ENCODE results near the gene PCCA.
"Not testable (repeated sequence)": the region's sequence is repeated elsewhere in the genome, so short reads cannot be mapped to it uniquely, and the experiment has no call there.

Gene PCCA

DNA sequence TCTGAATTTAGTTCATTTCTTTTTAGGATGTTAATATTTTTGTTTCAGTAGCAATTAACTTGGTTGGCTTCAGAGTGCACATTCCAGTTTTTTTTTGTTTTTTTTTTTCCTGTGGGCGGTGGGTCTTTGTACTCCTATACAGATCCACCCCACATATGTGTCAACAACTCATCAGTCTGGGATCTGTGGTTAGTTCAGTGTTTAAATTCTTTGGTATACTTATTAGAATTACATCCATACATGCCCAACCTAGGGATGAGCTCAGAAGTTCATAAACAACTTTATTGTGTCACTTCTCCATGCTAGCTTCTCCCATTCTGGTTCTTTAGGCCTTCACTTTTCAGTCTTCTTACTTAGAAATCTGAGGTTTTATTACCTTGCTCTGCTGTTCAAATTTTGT is 50.9 kb downstream of the PCCA start:
- TF ChIP-seq, protein P1, sequence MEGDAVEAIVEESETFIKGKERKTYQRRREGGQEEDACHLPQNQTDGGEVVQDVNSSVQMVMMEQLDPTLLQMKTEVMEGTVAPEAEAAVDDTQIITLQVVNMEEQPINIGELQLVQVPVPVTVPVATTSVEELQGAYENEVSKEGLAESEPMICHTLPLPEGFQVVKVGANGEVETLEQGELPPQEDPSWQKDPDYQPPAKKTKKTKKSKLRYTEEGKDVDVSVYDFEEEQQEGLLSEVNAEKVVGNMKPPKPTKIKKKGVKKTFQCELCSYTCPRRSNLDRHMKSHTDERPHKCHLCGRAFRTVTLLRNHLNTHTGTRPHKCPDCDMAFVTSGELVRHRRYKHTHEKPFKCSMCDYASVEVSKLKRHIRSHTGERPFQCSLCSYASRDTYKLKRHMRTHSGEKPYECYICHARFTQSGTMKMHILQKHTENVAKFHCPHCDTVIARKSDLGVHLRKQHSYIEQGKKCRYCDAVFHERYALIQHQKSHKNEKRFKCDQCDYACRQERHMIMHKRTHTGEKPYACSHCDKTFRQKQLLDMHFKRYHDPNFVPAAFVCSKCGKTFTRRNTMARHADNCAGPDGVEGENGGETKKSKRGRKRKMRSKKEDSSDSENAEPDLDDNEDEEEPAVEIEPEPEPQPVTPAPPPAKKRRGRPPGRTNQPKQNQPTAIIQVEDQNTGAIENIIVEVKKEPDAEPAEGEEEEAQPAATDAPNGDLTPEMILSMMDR (conservative IDR thresholded peaks at IDR 0.05; ENCODE audit: low read depth, low read length): no peak
- DNase-seq (ENCODE audit: low read depth): peak; percentile 84

DNA sequence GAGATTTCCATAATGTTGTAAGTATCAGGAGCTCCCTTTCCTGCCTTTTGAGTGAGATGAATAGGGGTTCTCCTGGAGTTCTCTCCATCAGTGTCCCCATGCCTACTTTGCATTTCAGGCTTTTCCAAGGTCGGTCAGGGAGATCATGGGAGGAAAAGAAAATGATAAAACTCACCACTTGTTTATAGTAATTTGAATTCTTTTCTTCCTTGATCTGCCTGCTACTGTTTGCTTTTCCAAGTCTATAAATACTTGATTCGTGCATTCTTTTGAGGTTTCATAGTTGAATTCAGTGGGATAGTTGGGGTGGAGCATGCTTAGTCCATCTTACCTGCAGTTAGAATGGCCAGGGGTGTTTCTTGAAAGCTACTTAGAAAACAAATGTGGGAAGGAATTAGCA is 51.5 kb downstream of the PCCA start:
- peak; percentile 21 for DNase-seq (ENCODE audit: low read depth)
- H3K4me3 ChIP-seq (ENCODE audit: low read depth, low read length): no peak overlapping the region
- TF ChIP-seq, protein P1 (conservative IDR thresholded peaks at IDR 0.05; ENCODE audit: low read depth, low read length): no peak

More for the DNA sequence above, 50.9 kb downstream of the PCCA start:
- H3K4me3 ChIP-seq (ENCODE audit: low read depth, low read length): no peak overlapping the region

DNA sequence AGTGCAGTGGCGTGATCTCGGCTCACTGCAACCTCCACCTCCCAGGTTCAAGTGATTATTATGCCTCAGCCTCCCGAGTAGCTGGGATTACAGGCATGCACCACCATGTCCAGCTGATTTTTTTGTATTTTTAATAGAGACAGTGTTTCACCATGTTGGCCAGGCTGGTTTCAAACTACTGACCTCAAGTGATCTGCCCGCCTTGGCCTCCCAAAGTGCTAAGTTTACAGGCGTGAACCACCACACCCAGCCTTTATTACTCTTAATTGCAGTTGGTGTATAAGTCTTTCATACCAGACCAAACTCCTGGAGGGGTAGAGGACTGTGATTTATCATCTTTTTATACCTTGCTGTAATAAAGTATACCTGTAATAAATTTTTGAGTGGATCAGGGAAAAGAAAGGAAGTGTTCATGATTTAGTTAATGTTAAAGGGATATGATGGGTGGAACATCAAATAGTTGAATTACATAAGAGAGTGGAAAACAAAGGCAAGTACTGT is 52.6 kb downstream of the PCCA start:
- DNase-seq (ENCODE audit: low read depth); H3K4me3 ChIP-seq (ENCODE audit: low read depth, low read length): not testable (repeated sequence)

DNA sequence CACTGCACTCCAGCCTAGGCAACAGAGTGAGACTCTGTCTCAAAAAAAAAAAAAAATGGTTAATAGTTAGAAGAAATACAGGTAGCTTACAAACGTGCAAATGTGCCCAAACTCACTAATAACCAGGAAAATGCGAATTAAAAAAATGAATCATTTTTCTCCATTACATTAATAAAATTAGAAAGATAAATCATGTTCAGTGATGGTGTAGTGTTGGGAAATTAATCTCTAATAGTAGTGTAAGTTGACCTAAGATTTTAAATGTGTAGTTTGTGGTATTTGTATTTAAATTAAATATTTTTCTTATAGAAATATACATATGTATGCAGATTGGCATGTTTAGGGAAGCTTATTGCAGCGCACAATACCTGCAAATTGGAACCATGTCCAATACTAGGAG is 57.6 kb downstream of the PCCA start:
- DNase-seq (ENCODE audit: low read depth): no peak

DNA sequence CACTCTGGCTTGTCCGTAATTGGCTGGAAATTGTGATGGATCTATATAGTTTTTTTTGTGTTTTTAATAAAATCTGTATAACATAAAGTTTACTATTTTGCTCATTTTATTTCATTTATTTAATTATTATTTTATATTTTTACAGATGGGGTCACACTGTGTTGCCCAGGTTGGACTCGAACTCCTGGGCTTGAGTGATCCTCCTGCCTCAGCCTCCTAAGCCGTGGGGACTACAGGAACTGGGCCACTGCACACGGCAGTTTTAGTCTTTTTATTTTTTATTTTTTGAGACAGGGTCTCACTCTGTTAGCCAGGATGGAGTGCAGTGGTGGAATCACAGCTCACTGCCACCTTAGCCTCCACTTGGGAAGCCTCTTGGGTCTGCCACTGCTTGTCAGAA is 58.9 kb downstream of the PCCA start:
- DNase-seq (ENCODE audit: low read depth): no peak
- no peak overlapping the region for H3K4me3 ChIP-seq (ENCODE audit: low read depth, low read length)
- TF ChIP-seq, protein P1 (conservative IDR thresholded peaks at IDR 0.05; ENCODE audit: low read depth, low read length): no peak

More for the DNA sequence above, 57.6 kb downstream of the PCCA start:
- no peak overlapping the region for H3K4me3 ChIP-seq (ENCODE audit: low read depth, low read length)
- TF ChIP-seq, protein P1 (conservative IDR thresholded peaks at IDR 0.05; ENCODE audit: low read depth, low read length): no peak

DNA sequence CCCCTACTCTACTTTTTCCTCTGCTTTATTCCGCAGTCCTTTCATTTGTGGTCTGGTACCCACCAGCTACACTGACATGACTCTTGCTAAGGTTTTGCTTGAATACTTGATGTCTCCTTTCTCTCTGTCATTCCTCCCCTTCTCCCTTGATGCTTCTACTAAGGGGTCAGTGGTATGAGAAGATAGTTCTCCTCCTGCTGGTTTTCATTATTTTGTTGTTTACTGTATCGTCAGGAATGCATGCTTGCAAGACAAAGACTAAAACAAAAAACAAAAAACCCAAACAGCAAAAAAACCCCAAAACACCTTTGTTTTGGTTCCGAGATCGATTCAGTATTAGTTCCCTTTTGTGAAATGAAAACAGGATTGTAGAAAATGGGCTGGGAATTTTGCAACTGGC is 59.5 kb downstream of the PCCA start:
- TF ChIP-seq, protein P1 (conservative IDR thresholded peaks at IDR 0.05; ENCODE audit: low read depth, low read length): no peak
- H3K4me3 ChIP-seq (ENCODE audit: low read depth, low read length): no peak overlapping the region
- DNase-seq (ENCODE audit: low read depth): no peak

DNA sequence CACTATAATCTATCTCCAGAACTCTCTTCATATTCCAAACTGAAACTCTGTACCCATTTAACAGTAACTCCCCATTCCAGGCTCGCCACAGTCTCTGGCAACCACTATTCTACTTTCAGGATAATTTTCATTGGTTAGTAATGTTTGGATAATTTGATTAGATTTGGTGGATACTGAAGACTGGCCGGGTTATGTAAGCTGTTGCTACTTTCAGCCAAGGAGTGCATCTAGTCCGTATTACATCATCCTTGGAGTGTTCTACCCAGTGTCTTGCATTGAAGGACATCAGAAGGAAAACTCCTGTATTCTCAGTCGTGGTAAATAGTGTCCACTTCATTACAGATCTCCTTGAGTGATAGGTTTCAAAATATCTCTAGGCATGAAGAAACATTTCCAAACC is 60.5 kb downstream of the PCCA start:
- TF ChIP-seq, protein P1 (conservative IDR thresholded peaks at IDR 0.05; ENCODE audit: low read depth, low read length): no peak
- no peak overlapping the region for H3K4me3 ChIP-seq (ENCODE audit: low read depth, low read length)
- DNase-seq (ENCODE audit: low read depth): peak; percentile 45

DNA sequence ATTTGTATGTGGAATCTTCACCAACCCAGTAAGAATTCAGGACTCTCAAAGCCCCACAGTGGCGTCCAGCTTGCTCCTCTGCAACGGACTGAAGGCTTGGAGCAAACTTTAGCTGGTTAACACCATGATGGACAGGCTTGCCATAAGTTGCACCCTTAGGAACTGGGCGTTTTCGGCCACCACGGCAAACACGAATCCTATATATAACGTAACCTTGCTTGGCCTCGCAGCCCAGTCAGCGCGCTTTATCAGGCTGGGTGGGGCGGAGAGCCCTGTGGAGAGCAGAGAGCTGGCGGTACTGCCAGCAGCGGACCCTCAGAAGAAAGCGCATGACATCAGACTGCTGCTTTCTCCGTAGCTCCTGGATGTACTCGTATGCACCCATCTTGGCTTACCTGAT is 61.8 kb downstream of the PCCA start:
- not testable (repeated sequence) for DNase-seq (ENCODE audit: low read depth); H3K4me3 ChIP-seq (ENCODE audit: low read depth, low read length)
